Measurements from ENCODE around the gene TTC1.

Gene TTC1

DNA sequence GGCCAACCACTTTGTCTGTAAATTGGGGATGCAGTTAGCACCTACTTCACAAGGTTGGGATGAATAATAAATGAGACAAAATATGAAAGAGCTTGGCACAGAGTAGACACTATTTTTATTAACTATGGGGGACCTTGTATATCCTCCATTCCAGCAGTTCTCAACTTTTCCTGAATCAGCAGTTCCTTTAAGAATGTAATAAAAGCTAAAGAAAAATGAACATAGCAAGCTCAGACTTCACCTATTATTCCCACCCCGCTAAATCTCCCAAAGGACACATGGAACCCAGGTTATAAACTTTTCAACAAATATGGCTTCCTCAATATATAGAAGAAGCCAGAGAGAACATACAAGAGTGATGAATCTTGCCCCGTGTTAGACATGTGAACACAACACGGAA lies 32.0 kb upstream of the TTC1 start:
- WGBS (ENCODE audit: extremely low coverage, insufficient coverage, insufficient read length): no CpG with 5 or more reads among the region's 3 CpGs

GRCh38 chr5:159978358-159978757 lies 30.6 kb upstream of the TTC1 start:
- Histone ChIP-seq H2AK5ac (ENCODE audit: low read length) (no peak overlapping the region), H3K9ac (ENCODE audit: low read length) (no peak overlapping the region)

More for the DNA sequence above, 32.0 kb upstream of the TTC1 start:
- no peak overlapping the region for H3K14ac ChIP-seq (ENCODE audit: low read length)
- H3K79me2 ChIP-seq (ENCODE audit: control insufficient read depth, insufficient read depth, low read length, poor library complexity): no peaks in the 10 kb centered on the region
- no peak overlapping the region for H2BK12ac ChIP-seq (ENCODE audit: low read length)
- no peak overlapping the region for H2AFZ ChIP-seq (ENCODE audit: insufficient read depth, low read length, poor library complexity)
- no peak overlapping the region for H3K27ac ChIP-seq (ENCODE audit: low read depth, low read length)
- no peak overlapping the region for H4K12ac ChIP-seq (ENCODE audit: low read depth, low read length)
- no peak overlapping the region for H3K4ac ChIP-seq (ENCODE audit: low read depth, low read length)
- H2BK5ac ChIP-seq (ENCODE audit: low read depth, low read length, poor library complexity): no peak overlapping the region
- H2AK5ac ChIP-seq (ENCODE audit: low read length): no peak overlapping the region
- H3K9ac ChIP-seq (ENCODE audit: low read length): no peak overlapping the region
- H3K27me3 ChIP-seq (ENCODE audit: insufficient read depth, low read length): peaks cover 10% of the 10 kb centered on the region
- no peak overlapping the region for H3K23ac ChIP-seq (ENCODE audit: low read length)
- H4K8ac ChIP-seq (ENCODE audit: low read depth, low read length): no peak overlapping the region
- H3K4me1 ChIP-seq (ENCODE audit: control insufficient read depth in 1 of 2, insufficient read depth in 2 of 2, low read length in 2 of 2): peaks cover 0 to 3% of the 10 kb centered on the region in 2 experiments
- no peak overlapping the region for H2BK120ac ChIP-seq (ENCODE audit: insufficient read depth, low read length, poor library complexity)
- H4K91ac ChIP-seq (ENCODE audit: low read depth, low read length): no peak overlapping the region
- no peak overlapping the region for H3K4me2 ChIP-seq (ENCODE audit: low read length)
- no peak overlapping the region for H3K4me3 ChIP-seq (ENCODE audit: low read depth, low read length)
- H3K36me3 ChIP-seq (ENCODE audit: control insufficient read depth in 1 of 2, insufficient read depth in 2 of 2, low read length in 2 of 2): no peaks in the 10 kb centered on the region
- no peak for DNase-seq
- peaks cover 4% of the 10 kb centered on the region for H3K9me3 ChIP-seq (ENCODE audit: insufficient read depth, low read depth, low read length)
- no peak overlapping the region for H3K18ac ChIP-seq (ENCODE audit: low read length)
- H3K79me1 ChIP-seq (ENCODE audit: low read length): no peaks in the 10 kb centered on the region

DNA sequence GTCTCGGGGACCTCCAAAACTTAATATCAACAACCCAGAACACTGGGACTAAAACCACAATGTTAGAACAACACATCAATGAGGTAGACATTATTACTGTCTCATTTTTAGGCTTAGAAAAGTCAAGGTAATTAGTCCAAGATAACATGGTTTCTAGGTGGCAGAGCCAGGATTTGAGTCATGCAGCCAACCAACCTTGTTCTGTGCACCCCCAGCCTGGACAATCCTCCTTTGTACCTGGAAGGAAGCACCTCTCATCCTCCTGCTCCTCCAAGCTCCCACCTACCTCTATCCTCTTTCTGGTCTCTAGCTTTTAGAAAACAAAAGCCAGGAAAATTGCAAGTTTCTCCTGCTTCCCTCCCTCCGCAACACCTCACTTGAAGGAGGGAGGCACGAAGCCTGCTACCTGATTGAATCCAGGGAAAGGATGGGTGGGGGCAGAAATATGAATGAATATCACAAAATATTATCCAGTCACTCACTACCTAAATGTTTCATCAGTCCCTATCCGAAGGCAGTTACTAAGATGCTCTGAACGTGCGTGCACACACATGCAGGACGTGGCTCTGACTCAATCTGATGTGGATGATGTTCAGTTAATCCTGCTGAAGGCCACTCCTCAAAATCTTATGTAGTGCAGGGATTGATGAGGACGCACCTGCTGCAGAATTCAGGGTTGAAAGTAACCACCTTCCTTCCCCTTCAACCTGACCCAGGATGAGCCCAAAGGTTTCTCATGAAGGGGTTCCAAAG lies 26.3 kb upstream of the TTC1 start:
- Histone ChIP-seq H4K12ac (ENCODE audit: low read depth, low read length) (no peak overlapping the region), H3K36me3 (ENCODE audit: control insufficient read depth in 1 of 2, insufficient read depth in 2 of 2, low read length in 2 of 2) (no peaks in the 10 kb centered on the region), H3K27me3 (ENCODE audit: insufficient read depth, low read length) (no peaks in the 10 kb centered on the region), H3K4me1 (ENCODE audit: control insufficient read depth in 1 of 2, insufficient read depth in 2 of 2, low read length in 2 of 2) (peaks cover 0 to 2% of the 10 kb centered on the region in 2 experiments), H2BK12ac (ENCODE audit: low read length) (no peak overlapping the region), H3K4ac (ENCODE audit: low read depth, low read length) (no peak overlapping the region), H2AFZ (ENCODE audit: insufficient read depth, low read length, poor library complexity) (no peak overlapping the region), H2AK5ac (ENCODE audit: low read length) (no peak overlapping the region), H3K18ac (ENCODE audit: low read length) (no peak overlapping the region), H2BK5ac (ENCODE audit: low read depth, low read length, poor library complexity) (no peak overlapping the region), H4K8ac (ENCODE audit: low read depth, low read length) (no peak overlapping the region), H3K4me2 (ENCODE audit: low read length) (no peak overlapping the region), H3K4me3 (ENCODE audit: low read depth, low read length) (no peak overlapping the region), H3K79me2 (ENCODE audit: control insufficient read depth, insufficient read depth, low read length, poor library complexity) (no peaks in the 10 kb centered on the region), H3K9ac (ENCODE audit: low read length) (no peak overlapping the region), H2BK120ac (ENCODE audit: insufficient read depth, low read length, poor library complexity) (no peak overlapping the region), H3K27ac (ENCODE audit: low read depth, low read length) (no peak overlapping the region), H3K79me1 (ENCODE audit: low read length) (no peaks in the 10 kb centered on the region), H4K91ac (ENCODE audit: low read depth, low read length) (no peak overlapping the region), H3K14ac (ENCODE audit: low read length) (no peak overlapping the region), H3K9me3 (ENCODE audit: insufficient read depth, low read depth, low read length) (no peaks in the 10 kb centered on the region), H3K23ac (ENCODE audit: low read length) (no peak overlapping the region)
- no peak for DNase-seq
- no CpG with 5 or more reads among the region's 8 CpGs for WGBS (ENCODE audit: extremely low coverage, insufficient coverage, insufficient read length)

More at GRCh38 chr5:159978358-159978757, 30.6 kb upstream of the TTC1 start:
- Histone ChIP-seq H3K27ac (ENCODE audit: low read depth, low read length) (no peak overlapping the region), H3K18ac (ENCODE audit: low read length) (no peak overlapping the region), H4K91ac (ENCODE audit: low read depth, low read length) (no peak overlapping the region), H3K36me3 (ENCODE audit: control insufficient read depth in 1 of 2, insufficient read depth in 2 of 2, low read length in 2 of 2) (no peaks in the 10 kb centered on the region), H4K8ac (ENCODE audit: low read depth, low read length) (no peak overlapping the region), H3K79me2 (ENCODE audit: control insufficient read depth, insufficient read depth, low read length, poor library complexity) (no peaks in the 10 kb centered on the region), H2BK5ac (ENCODE audit: low read depth, low read length, poor library complexity) (no peak overlapping the region), H3K4me3 (ENCODE audit: low read depth, low read length) (no peak overlapping the region), H2AFZ (ENCODE audit: insufficient read depth, low read length, poor library complexity) (no peak overlapping the region), H2BK120ac (ENCODE audit: insufficient read depth, low read length, poor library complexity) (no peak overlapping the region), H3K79me1 (ENCODE audit: low read length) (no peaks in the 10 kb centered on the region), H3K27me3 (ENCODE audit: insufficient read depth, low read length) (no peaks in the 10 kb centered on the region), H3K23ac (ENCODE audit: low read length) (no peak overlapping the region), H3K14ac (ENCODE audit: low read length) (no peak overlapping the region), H3K4ac (ENCODE audit: low read depth, low read length) (no peak overlapping the region), H3K4me2 (ENCODE audit: low read length) (no peak overlapping the region), H3K4me1 (ENCODE audit: control insufficient read depth in 1 of 2, insufficient read depth in 2 of 2, low read length in 2 of 2) (peaks cover 0 to 3% of the 10 kb centered on the region in 2 experiments), H4K12ac (ENCODE audit: low read depth, low read length) (no peak overlapping the region), H2BK12ac (ENCODE audit: low read length) (no peak overlapping the region), H3K9me3 (ENCODE audit: insufficient read depth, low read depth, low read length) (no peaks in the 10 kb centered on the region)
- no CpG with 5 or more reads among the region's 2 CpGs for WGBS (ENCODE audit: extremely low coverage, insufficient coverage, insufficient read length)
- DNase-seq: no peak

DNA sequence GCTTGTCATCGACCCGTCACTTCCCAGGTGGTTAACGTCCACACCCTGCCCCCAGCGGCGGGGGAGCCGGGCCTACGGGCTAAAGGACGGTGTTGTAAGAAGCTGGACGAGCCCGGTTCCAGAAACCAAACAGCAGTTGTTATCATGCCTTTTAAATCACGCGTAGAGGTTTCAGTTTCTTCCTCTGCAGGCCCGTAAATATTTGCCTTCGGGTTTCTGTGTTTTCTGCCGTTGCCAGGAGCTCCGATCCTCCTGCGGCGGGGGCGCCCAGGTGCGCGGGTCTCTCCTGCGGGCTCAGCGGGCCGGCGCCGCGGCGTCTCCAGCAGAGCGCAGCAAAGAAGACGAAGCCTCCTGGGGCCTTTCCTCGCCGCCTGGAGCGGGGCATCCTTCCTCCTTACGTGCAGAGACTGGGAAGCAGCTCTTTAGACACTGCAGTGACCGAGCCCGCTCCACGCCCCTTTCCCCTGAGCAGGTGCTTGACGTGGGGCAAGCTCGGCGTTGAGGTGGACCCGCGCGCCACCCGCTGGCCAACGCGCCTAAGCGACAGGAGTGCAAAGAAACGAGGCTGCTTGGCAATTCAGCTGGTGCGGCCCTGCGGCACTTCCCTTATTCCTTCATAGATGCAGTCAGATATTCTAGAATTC lies 21.8 kb upstream of the TTC1 start:
- Histone ChIP-seq H4K12ac (ENCODE audit: low read depth, low read length) (no peak overlapping the region), H3K4me3 (ENCODE audit: low read depth, low read length) (no peak overlapping the region), H2BK120ac (ENCODE audit: insufficient read depth, low read length, poor library complexity) (no peak overlapping the region), H3K23ac (ENCODE audit: low read length) (no peak overlapping the region), H3K9me3 (ENCODE audit: insufficient read depth, low read depth, low read length) (no peaks in the 10 kb centered on the region), H3K79me2 (ENCODE audit: control insufficient read depth, insufficient read depth, low read length, poor library complexity) (no peaks in the 10 kb centered on the region), H2BK5ac (ENCODE audit: low read depth, low read length, poor library complexity) (no peak overlapping the region), H3K79me1 (ENCODE audit: low read length) (no peaks in the 10 kb centered on the region), H3K4me1 (ENCODE audit: control insufficient read depth in 1 of 2, insufficient read depth in 2 of 2, low read length in 2 of 2) (peaks cover 0 to 2% of the 10 kb centered on the region in 2 experiments), H3K36me3 (ENCODE audit: control insufficient read depth in 1 of 2, insufficient read depth in 2 of 2, low read length in 2 of 2) (no peaks in the 10 kb centered on the region), H3K18ac (ENCODE audit: low read length) (no peak overlapping the region), H2AFZ (ENCODE audit: insufficient read depth, low read length, poor library complexity) (no peak overlapping the region), H3K27me3 (ENCODE audit: insufficient read depth, low read length) (no peaks in the 10 kb centered on the region), H4K91ac (ENCODE audit: low read depth, low read length) (no peak overlapping the region), H3K9ac (ENCODE audit: low read length) (no peak overlapping the region), H2BK12ac (ENCODE audit: low read length) (no peak overlapping the region), H3K4ac (ENCODE audit: low read depth, low read length) (no peak overlapping the region), H3K4me2 (ENCODE audit: low read length) (peak overlapping the region; percentile 70), H2AK5ac (ENCODE audit: low read length) (no peak overlapping the region), H3K14ac (ENCODE audit: low read length) (no peak overlapping the region), H3K27ac (ENCODE audit: low read depth, low read length) (no peak overlapping the region), H4K8ac (ENCODE audit: low read depth, low read length) (no peak overlapping the region)
- WGBS (ENCODE audit: extremely low coverage, insufficient coverage, insufficient read length): no CpG with 5 or more reads among the region's 50 CpGs
- DNase-seq: peak; percentile 95
